ENCODE results near the gene ATP6V0A4.

- TF ChIP-seq CTCF (IDR thresholded peaks at IDR 0.05) (no peak), POLR2A (IDR thresholded peaks at IDR 0.05) (no peak)
Observed at GRCh38 chr7:138797715-138798320, at the start of gene ATP6V0A4, which contains the start of gene TMEM213.

Data from lower leg skin (tissue), 3 donors.